Endothelial cell of umbilical vein (primary cell): Measurements from ENCODE around the gene FAM114A2. TPM values are rescaled to one million over a fixed set of nuclear protein-coding genes. Genes with fewer than 3 reads are reported as not detected.

ENCODE experiments used
- BruUV-seq: library from RNA; stranded (reverse); fragments of 400-500 nt; replicated peaks from 2 replicates; lab custom pipeline; 2021; lab: Mats Ljungman, UMichigan
- CTCF ChIA-PET: fragments of 300-600, 350-600 bp; sonication (Branson Sonifier 250); formaldehyde crosslinking; loops from one replicate; lab custom pipeline; 2021; ENCODE audit warnings: antibody characterized with exemption, inconsistent platforms; lab: Charles Lee
- POLR2A ChIA-PET: fragments of 300-600, 350-600 bp; sonication (Branson Sonifier 250); formaldehyde crosslinking; loops from one replicate; lab custom pipeline; 2021; ENCODE audit warnings: antibody characterized with exemption, inconsistent platforms; lab: Charles Lee
- DNase-seq: peaks from one replicate; pipeline ENCODE4 v3.0.0-alpha.2; 2011; ENCODE audit warnings: low read depth, low spot score
- FAIRE-seq: peaks from 2 replicates; lab custom pipeline; 2011; peaks lifted over from hg19 to GRCh38; lab: Jason Lieb, UNC
- H2AFZ ChIP-seq: 2 replicates; pipeline ENCODE4 v1.6.0; 2012; ENCODE audit warnings: low read depth, low read length, control low read depth, inconsistent platforms
- H3K27ac ChIP-seq: 2 replicates; pipeline ENCODE4 v1.5.1; 2011; ENCODE audit warnings: low read depth, mild to moderate bottlenecking, control low read depth, low read length, moderate library complexity; ENCODE audit not compliant: insufficient read depth
- H3K27me3 ChIP-seq, 2 experiments: 2 replicates each; pipeline versions ENCODE4 v1.6.0 to v1.6.1; 2011; ENCODE audit warnings: low read length in 2 of 2, mixed read lengths in 1 of 2; ENCODE audit not compliant: control insufficient read depth in 2 of 2, insufficient read depth in 2 of 2
- H3K36me3 ChIP-seq, 2 experiments: 2 replicates in 1 of 2; 3 replicates in 1 of 2; pipeline ENCODE4 v1.5.1; 2011; ENCODE audit warnings: low read length in 2 of 2, mild to moderate bottlenecking in 1 of 2, moderate library complexity in 1 of 2; ENCODE audit not compliant: control insufficient read depth in 2 of 2, insufficient read depth in 2 of 2; ENCODE audit errors: extremely low read depth in 1 of 2
- H3K4me1 ChIP-seq: 3 replicates; pipeline ENCODE4 v1.5.1; 2011; ENCODE audit warnings: mild to moderate bottlenecking, low read length; ENCODE audit not compliant: control insufficient read depth, insufficient read depth; ENCODE audit errors: extremely low read depth
- H3K4me2 ChIP-seq: 2 replicates; pipeline ENCODE4 v1.6.1; 2011; ENCODE audit warnings: low read length, control low read depth, mixed read lengths; ENCODE audit not compliant: insufficient read depth
- H3K4me3 ChIP-seq, 3 experiments: fragments of 200-600 bp in 1 of 3; sonication (generic), shearing (Covaris generic) in 1 of 3; replicated peaks in 1 of 3; 2 replicates each; pipeline ENCODE4 v1.5.1; 2011 to 2016; ENCODE audit warnings: control low read depth in 3 of 3, low read length in 3 of 3, mild to moderate bottlenecking in 2 of 3, inconsistent platforms in 1 of 3, low read depth in 1 of 3, moderate library complexity in 1 of 3; ENCODE audit not compliant: insufficient read depth in 1 of 3
- H3K79me2 ChIP-seq: 2 replicates; pipeline ENCODE4 v1.6.0; 2012; ENCODE audit warnings: low read length, inconsistent platforms; ENCODE audit not compliant: control insufficient read depth, insufficient read depth
- H3K9ac ChIP-seq: replicated peaks from 2 replicates; pipeline ENCODE3; 2011; ENCODE audit warnings: low read length, control low read depth; ENCODE audit not compliant: insufficient read depth; ENCODE audit errors: extremely low read depth
- H3K9me1 ChIP-seq: replicated peaks from 3 replicates; pipeline ENCODE4 v1.6.0; 2011; ENCODE audit warnings: mild to moderate bottlenecking, low read length; ENCODE audit not compliant: control insufficient read depth, insufficient read depth; ENCODE audit errors: extremely low read depth
- H3K9me3 ChIP-seq: replicated peaks from 2 replicates; pipeline ENCODE4 v1.5.1; 2012; ENCODE audit warnings: low read length, inconsistent platforms; ENCODE audit not compliant: control insufficient read depth, insufficient read depth
- H4K20me1 ChIP-seq: replicated peaks from 2 replicates; pipeline ENCODE3; 2011; ENCODE audit warnings: mild to moderate bottlenecking, low read length; ENCODE audit not compliant: control insufficient read depth, insufficient read depth; ENCODE audit errors: extremely low read depth
- EZH2 ChIP-seq: IDR thresholded peaks from 2 replicates; pipeline ENCODE4 v1.6.1; 2012; ENCODE audit warnings: borderline replicate concordance, low read depth, mild to moderate bottlenecking, moderate library complexity, low read length, inconsistent platforms; ENCODE audit not compliant: severe bottlenecking
- FOS ChIP-seq: IDR thresholded peaks from 2 replicates; pipeline ENCODE4 v1.6.1; 2011; ENCODE audit warnings: mild to moderate bottlenecking, low read length, moderate library complexity, borderline replicate concordance; ENCODE audit not compliant: insufficient read depth
- GATA2 ChIP-seq: IDR thresholded peaks from 2 replicates; pipeline ENCODE4 v1.7.0; 2011; ENCODE audit warnings: low read depth, mild to moderate bottlenecking, moderate library complexity, mixed read lengths, low read length; ENCODE audit not compliant: insufficient read length, insufficient read depth
- JUN ChIP-seq: IDR thresholded peaks from 2 replicates; pipeline ENCODE4 v1.6.1; 2011; ENCODE audit warnings: borderline replicate concordance, low read depth; ENCODE audit not compliant: insufficient read length, insufficient read depth
- MYC ChIP-seq: IDR thresholded peaks from one replicate; pipeline ENCODE4 v1.6.1; 2011; ENCODE audit warnings: mild to moderate bottlenecking, low read depth, low read length
- POLR2A ChIP-seq: IDR thresholded peaks from 2 replicates; pipeline ENCODE4 v1.6.1; 2012; ENCODE audit warnings: low read depth, mild to moderate bottlenecking, control low read depth, low read length
- POLR2AphosphoS5 ChIP-seq: IDR thresholded peaks from 2 replicates; pipeline ENCODE4 v1.6.1; 2012; ENCODE audit warnings: low read depth, mild to moderate bottlenecking, control low read depth, low read length, moderate library complexity; ENCODE audit not compliant: insufficient read depth
- dilution Hi-C: fragments of 300-500 bp; cut with MboI; formaldehyde crosslinking; loops from one replicate; pipeline ENCODE4 v1.15.0; 2019; ENCODE audit warnings: low sequenced_read_pairs; ENCODE audit not compliant: extremely low pct_ligation_motif_present
- intact Hi-C: fragments of 100-400 bp; cut with micrococcal nuclease; formaldehyde crosslinking; loops from one replicate; pipeline ENCODE4 v1.10.0; 2022
- polyA plus RNA-seq, 4 experiments: library from polyadenylated mRNA; depleted of rRNA in 3 of 4; stranded (reverse) in 3 of 4; unstranded in 1 of 4; fragments of >200 nt; gene quantifications; 2 replicates each; pipeline versions ENCODE4 v1.2.1 to v1.2.3, GENCODE V29; 2011 to 2012; ENCODE audit warnings: missing spikeins in 1 of 4
- total RNA-seq: library from RNA; stranded (reverse); gene quantifications from 2 replicates; pipeline ENCODE4 v1.2.3, GENCODE V29; 2021
- TF ChIP-seq, protein P1 (sequence below): IDR thresholded peaks from 2 replicates; pipeline ENCODE4 v1.6.1; 2011; ENCODE audit not compliant: insufficient read depth, insufficient read length
- TF ChIP-seq, protein P2 (sequence below), 2 donors: IDR thresholded peaks; 1 replicate in 1 of 2; 2 replicates in 1 of 2; pipeline ENCODE4 v1.5.1; 2011; ENCODE audit warnings: low read length in 2 of 2, mild to moderate bottlenecking in 2 of 2, moderate library complexity in 2 of 2, control low read depth in 1 of 2, inconsistent platforms in 1 of 2, low read depth in 1 of 2; ENCODE audit not compliant: insufficient read depth in 1 of 2; ENCODE audit errors: extremely low read depth in 1 of 2

FAM114A2 gene
- total and polyA plus RNA-seq, 2 donors (not counting 3 experiments of a cell fraction or from before 2014, with no cell fraction given), result 9.6 to 31.3 TPM

DNA sequence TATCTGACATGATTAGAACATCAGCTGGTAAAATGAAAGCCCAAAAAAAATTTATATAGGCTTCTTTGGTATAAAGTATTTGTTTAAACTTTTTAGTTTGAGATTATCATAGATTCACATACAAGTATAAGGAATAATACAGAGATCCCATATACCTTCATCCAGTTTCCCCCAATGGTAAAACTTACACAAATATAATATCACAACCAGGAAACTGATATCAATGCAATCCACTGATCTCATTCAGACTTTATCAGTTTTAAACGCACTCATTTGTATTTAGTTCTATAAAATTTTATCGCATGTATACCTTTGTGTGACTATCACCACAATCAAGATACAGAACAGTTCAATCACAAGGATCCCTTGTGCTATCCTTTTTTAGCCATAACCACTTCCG, 3.8 kb downstream of the FAM114A2 start:
- no peak for FAIRE-seq
- ChIA-PET POLR2A (no interaction called here), CTCF (no interaction called here)
- no peaks in the 10 kb centered on the region for H3K27me3 ChIP-seq
- no peak for DNase-seq
- H3K4me3 ChIP-seq, result no peak overlapping the region
- dilution Hi-C loops (no loop called here), intact Hi-C loops (loop anchor here (5.0 kb wide), 1 partner anchor 252 kb away; no protein-coding TSS in a partner anchor)
- no peaks in the 10 kb centered on the region for H3K9me3 ChIP-seq
- H3K27ac ChIP-seq, result no peak overlapping the region
- no peak overlapping the region for H2AFZ ChIP-seq
- BruUV-seq, result no TSS peak
- TF ChIP-seq POLR2A, result no peak
- TF ChIP-seq, protein P1, sequence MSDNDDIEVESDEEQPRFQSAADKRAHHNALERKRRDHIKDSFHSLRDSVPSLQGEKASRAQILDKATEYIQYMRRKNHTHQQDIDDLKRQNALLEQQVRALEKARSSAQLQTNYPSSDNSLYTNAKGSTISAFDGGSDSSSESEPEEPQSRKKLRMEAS, result no peak
- no peak for TF ChIP-seq EZH2
- TF ChIP-seq POLR2AphosphoS5, result no peak
- TF ChIP-seq, protein P2, sequence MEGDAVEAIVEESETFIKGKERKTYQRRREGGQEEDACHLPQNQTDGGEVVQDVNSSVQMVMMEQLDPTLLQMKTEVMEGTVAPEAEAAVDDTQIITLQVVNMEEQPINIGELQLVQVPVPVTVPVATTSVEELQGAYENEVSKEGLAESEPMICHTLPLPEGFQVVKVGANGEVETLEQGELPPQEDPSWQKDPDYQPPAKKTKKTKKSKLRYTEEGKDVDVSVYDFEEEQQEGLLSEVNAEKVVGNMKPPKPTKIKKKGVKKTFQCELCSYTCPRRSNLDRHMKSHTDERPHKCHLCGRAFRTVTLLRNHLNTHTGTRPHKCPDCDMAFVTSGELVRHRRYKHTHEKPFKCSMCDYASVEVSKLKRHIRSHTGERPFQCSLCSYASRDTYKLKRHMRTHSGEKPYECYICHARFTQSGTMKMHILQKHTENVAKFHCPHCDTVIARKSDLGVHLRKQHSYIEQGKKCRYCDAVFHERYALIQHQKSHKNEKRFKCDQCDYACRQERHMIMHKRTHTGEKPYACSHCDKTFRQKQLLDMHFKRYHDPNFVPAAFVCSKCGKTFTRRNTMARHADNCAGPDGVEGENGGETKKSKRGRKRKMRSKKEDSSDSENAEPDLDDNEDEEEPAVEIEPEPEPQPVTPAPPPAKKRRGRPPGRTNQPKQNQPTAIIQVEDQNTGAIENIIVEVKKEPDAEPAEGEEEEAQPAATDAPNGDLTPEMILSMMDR (IDR thresholded peaks at IDR 0.05; ENCODE audit: extremely low read depth in 1 of 2, insufficient read depth in 1 of 2, low read depth in 1 of 2, low read length in 2 of 2), result no peak
- TF ChIP-seq MYC, result no peak
- no peak for TF ChIP-seq FOS
- TF ChIP-seq JUN, result no peak
- TF ChIP-seq GATA2, result no peak
- peaks cover 0 to 3% of the 10 kb centered on the region in 2 experiments for H3K36me3 ChIP-seq
- H3K9me1 ChIP-seq, result no peaks in the 10 kb centered on the region
- no peak overlapping the region for H3K9ac ChIP-seq
- H3K4me1 ChIP-seq, result peaks cover 11% of the 10 kb centered on the region
- H3K4me2 ChIP-seq, result no peak overlapping the region
- no peaks in the 10 kb centered on the region for H4K20me1 ChIP-seq
- H3K79me2 ChIP-seq, result peaks cover 15% of the 10 kb centered on the region
